GM12878 (cell line): ENCODE measurements around the gene CCDC85A. TPM values are rescaled to one million over a fixed set of nuclear protein-coding genes. Genes with fewer than 3 reads are reported as not detected.

Experiments
- ATAC-seq: fragments of 200-7000 bp; cut with Tn5 transposase; 3 replicates; pipeline ENCODE4 v1.9.1; 2020; ENCODE audit warnings: mild to moderate bottlenecking, moderate library complexity
- BruUV-seq: library from RNA; stranded (reverse); fragments of 400-500 nt; replicated peaks from 2 replicates; lab custom pipeline; 2021; lab: Mats Ljungman, UMichigan
- CTCF ChIA-PET: fragments of 300-600 bp; sonication (Branson Sonifier 250); formaldehyde crosslinking; extraction: SDS; loops from one replicate; lab custom pipeline; 2021; ENCODE audit warnings: inconsistent platforms; lab: Yijun Ruan, JAX
- POLR2A ChIA-PET: fragments of 350-600 bp; formaldehyde crosslinking; extraction: SDS; loops from one replicate; lab custom pipeline; 2021; ENCODE audit warnings: inconsistent platforms; lab: Charles Lee
- RAD21 ChIA-PET: fragments of 300-600 bp; sonication (Branson Sonifier 250); formaldehyde crosslinking; loops from one replicate; lab custom pipeline; 2023; ENCODE audit warnings: antibody characterized with exemption; ENCODE audit not compliant: unreplicated experiment; lab: Charles Lee
- SMC1A ChIA-PET: fragments of 300-600 bp; sonication (Branson Sonifier 250); formaldehyde crosslinking; loops from one replicate; lab custom pipeline; 2023; ENCODE audit not compliant: unreplicated experiment, uncharacterized antibody; lab: Charles Lee
- DNase-seq: peaks from one replicate; pipeline ENCODE4 v3.0.0-alpha.2; 2011; ENCODE audit warnings: low read depth, low spot score
- FAIRE-seq: peaks from 3 replicates; lab custom pipeline; 2011; peaks lifted over from hg19 to GRCh38; lab: Jason Lieb, UNC
- H2AFZ ChIP-seq: 2 replicates; pipeline ENCODE4 v1.6.0; 2011; ENCODE audit warnings: low read depth, low read length, control low read depth; ENCODE audit not compliant: control insufficient read depth
- H3K27ac ChIP-seq: 2 replicates; pipeline ENCODE4 v1.5.1; 2011; ENCODE audit warnings: control low read depth; ENCODE audit not compliant: control insufficient read depth, insufficient read depth
- H3K27me3 ChIP-seq, 2 experiments: replicated peaks in 1 of 2; 2 replicates each; pipeline versions ENCODE4 v1.6.0 to v1.6.1; 2011; ENCODE audit warnings: low read length in 1 of 2; ENCODE audit not compliant: control insufficient read depth in 2 of 2, insufficient read depth in 2 of 2
- H3K36me3 ChIP-seq, 2 experiments: 2 replicates each; pipeline ENCODE4 v1.5.1; 2011; ENCODE audit warnings: low read length in 1 of 2; ENCODE audit not compliant: control insufficient read depth in 2 of 2, insufficient read depth in 2 of 2
- H3K4me1 ChIP-seq: 2 replicates; pipeline ENCODE4 v1.6.1; 2011; ENCODE audit warnings: mild to moderate bottlenecking, low read length, moderate library complexity, mixed read lengths; ENCODE audit not compliant: control insufficient read depth, insufficient read depth
- H3K4me2 ChIP-seq: 2 replicates; pipeline ENCODE4 v1.6.0; 2011; ENCODE audit warnings: control low read depth; ENCODE audit not compliant: control insufficient read depth, insufficient read depth
- H3K4me3 ChIP-seq: fragments of 200-600 bp; sonication (generic); 2 replicates; pipeline ENCODE4 v1.5.1; 2016
- H3K79me2 ChIP-seq: 2 replicates; pipeline ENCODE4 v1.6.0; 2011; ENCODE audit warnings: low read length; ENCODE audit not compliant: control insufficient read depth, insufficient read depth
- H3K9ac ChIP-seq: 2 replicates; pipeline ENCODE4 v1.8.0; 2011; ENCODE audit warnings: low read length, control low read depth, mixed read lengths; ENCODE audit not compliant: control insufficient read depth, insufficient read depth
- H3K9me3 ChIP-seq: replicated peaks from 3 replicates; pipeline ENCODE4 v1.5.1; 2011; ENCODE audit warnings: mild to moderate bottlenecking, low read length; ENCODE audit not compliant: control insufficient read depth, insufficient read depth
- H4K20me1 ChIP-seq: 2 replicates; pipeline ENCODE4 v1.6.0; 2011; ENCODE audit not compliant: control insufficient read depth, insufficient read depth
- BMI1 ChIP-seq: fragments of 450-650 bp; IDR thresholded peaks from 2 replicates; pipeline ENCODE4 v1.6.1; 2016; ENCODE audit warnings: mild to moderate bottlenecking, moderate library complexity, borderline replicate concordance
- CREB1 ChIP-seq: IDR thresholded peaks from 2 replicates; pipeline ENCODE4 v1.6.1; 2012; ENCODE audit warnings: low read depth, mild to moderate bottlenecking, inconsistent platforms
- E2F4 ChIP-seq: IDR thresholded peaks from 2 replicates; pipeline ENCODE4 v1.6.1; 2012; ENCODE audit warnings: low read depth, low read length, improper control_type of control experiment
- E4F1 ChIP-seq: fragments of 450-650 bp; IDR thresholded peaks from 2 replicates; pipeline ENCODE4 v1.6.1; 2018; ENCODE audit warnings: borderline replicate concordance, mild to moderate bottlenecking; ENCODE audit not compliant: partially characterized antibody
- EZH2 ChIP-seq: IDR thresholded peaks from 2 replicates; pipeline ENCODE4 v1.6.1; 2012; ENCODE audit warnings: low read depth, mild to moderate bottlenecking, control low read depth, inconsistent platforms, low read length, borderline replicate concordance; ENCODE audit not compliant: control insufficient read depth
- FOS ChIP-seq: IDR thresholded peaks from 3 replicates; pipeline ENCODE4 v1.6.1; 2011; ENCODE audit warnings: borderline replicate concordance; ENCODE audit not compliant: insufficient read length; ENCODE audit errors: extremely low read depth
- MEF2B ChIP-seq: fragments of 450-650 bp; IDR thresholded peaks from 2 replicates; pipeline ENCODE4 v1.6.1; 2018; ENCODE audit warnings: mild to moderate bottlenecking, moderate library complexity; ENCODE audit not compliant: partially characterized antibody, poor library complexity, severe bottlenecking
- MYB ChIP-seq: fragments of 150-350 bp; IDR thresholded peaks from 2 replicates; pipeline ENCODE4 v1.6.1; 2014; ENCODE audit warnings: mild to moderate bottlenecking, low read depth, low read length, borderline replicate concordance
- NFYA ChIP-seq: IDR thresholded peaks from 2 replicates; pipeline ENCODE4 v1.6.1; 2011; ENCODE audit warnings: low read depth, mild to moderate bottlenecking, low read length, improper control_type of control experiment, borderline replicate concordance
- NRF1 ChIP-seq: conservative IDR thresholded peaks from 2 replicates; pipeline ENCODE4 v1.6.1; 2011; ENCODE audit warnings: mild to moderate bottlenecking, low read depth, low read length, improper control_type of control experiment
- PKNOX1 ChIP-seq: fragments of 450-650 bp; IDR thresholded peaks from 2 replicates; pipeline ENCODE4 v1.6.1; 2016; ENCODE audit warnings: mild to moderate bottlenecking
- PML ChIP-seq: IDR thresholded peaks from 2 replicates; pipeline ENCODE4 v1.6.1; 2012; ENCODE audit warnings: low read length, inconsistent platforms
- RAD21 ChIP-seq: IDR thresholded peaks from 2 replicates; pipeline ENCODE4 v1.6.1; 2011; ENCODE audit warnings: mild to moderate bottlenecking, low read depth, low read length, moderate library complexity; ENCODE audit not compliant: insufficient read depth
- SMC3 ChIP-seq: IDR thresholded peaks from 2 replicates; pipeline ENCODE4 v1.6.1; 2011; ENCODE audit warnings: low read length, improper control_type of control experiment, borderline replicate concordance
- SRF ChIP-seq, 2 experiments: IDR thresholded peaks; 2 replicates each; pipeline ENCODE4 v1.6.1; 2011; ENCODE audit warnings: low read depth in 2 of 2, low read length in 2 of 2, mild to moderate bottlenecking in 1 of 2, moderate library complexity in 1 of 2
- TCF12 ChIP-seq: IDR thresholded peaks from 2 replicates; pipeline ENCODE4 v1.6.1; 2011; ENCODE audit warnings: low read depth, mild to moderate bottlenecking, low read length
- ZNF217 ChIP-seq: fragments of 450-650 bp; IDR thresholded peaks from 2 replicates; pipeline ENCODE4 v1.6.1; 2017; ENCODE audit warnings: antibody characterized with exemption, mild to moderate bottlenecking
- in situ Hi-C: fragments of 300-500 bp; cut with MboI; formaldehyde crosslinking; loops from 9 replicates; pipeline ENCODE4 v1.14.3; 2018; ENCODE audit warnings: mixed read lengths
- intact Hi-C: fragments of 100-400 bp; cut with micrococcal nuclease; formaldehyde crosslinking; loops from one replicate; pipeline ENCODE4 v1.14.2; 2022; ENCODE audit not compliant: unreplicated experiment
- polyA plus RNA-seq, 11 experiments: library from polyadenylated mRNA; depleted of rRNA in 4 of 11; unstranded in 6 of 11; stranded (reverse) in 5 of 11; fragments of >200 nt; fragmentation: Nextera tagmentation in 4 of 11; fragmentation: Illumina TruSeq in 1 of 11; extraction: Ambion mirVana in 4 of 11; extraction: Trizol in 1 of 11; gene quantifications; 1 replicate in 1 of 11; 2 replicates in 10 of 11; pipeline versions ENCODE4 v1.2.1 to v1.2.3, GENCODE V29; 2011 to 2016; ENCODE audit warnings: inconsistent platforms in 2 of 11, missing spikeins in 2 of 11, low read depth in 1 of 11
- total RNA-seq, 4 experiments: library from RNA; depleted of rRNA in 3 of 4; stranded (reverse); fragments of >200 nt in 3 of 4; fragmentation: Illumina TruSeq in 1 of 4; extraction: Trizol in 1 of 4; gene quantifications; 2 replicates each; pipeline versions ENCODE4 v1.2.1 to v1.2.3, GENCODE V29; 2013 to 2021
- TF ChIP-seq, protein P1 (sequence below): IDR thresholded peaks from 2 replicates; pipeline ENCODE4 v1.6.1; 2011; ENCODE audit warnings: low read depth, mild to moderate bottlenecking, low read length, moderate library complexity, borderline replicate concordance; ENCODE audit errors: extremely low read depth

Gene CCDC85A
- total and polyA plus RNA-seq, 10 of the 15 experiments (the other 5 are each of a cell fraction or from before 2014, with no cell fraction given), result 0.02 to 0.57 (median 0.04) TPM; not detected in 7

GRCh38 chr2:56191617-56192016 lies 7.8 kb downstream of the CCDC85A start:
- POLR2A ChIA-PET, result no interaction called here
- in situ Hi-C loops, result no loop called here
- no peaks in the 10 kb centered on the region for H3K9me3 ChIP-seq
- H3K9ac ChIP-seq, result no peak overlapping the region
- H3K4me1 ChIP-seq, result no peaks in the 10 kb centered on the region
- no peaks in the 10 kb centered on the region for H3K36me3 ChIP-seq
- H4K20me1 ChIP-seq, result no peaks in the 10 kb centered on the region
- intact Hi-C loops, result no loop called here
- H2AFZ ChIP-seq, result no peak overlapping the region
- BruUV-seq, result no TSS peak
- DNase-seq, result no peak
- SMC1A ChIA-PET, result interaction anchor here (0.9 to 1.7 kb wide), 2 partner anchors 11 to 353 kb away, joined by 3 to 6 read pairs; no protein-coding TSS in a partner anchor
- ATAC-seq, result peak; percentile 86
- H3K27me3 ChIP-seq, result no peaks in the 10 kb centered on the region; a peak in 3 of 4 replicates
- H3K27ac ChIP-seq, result no peak overlapping the region
- RAD21 ChIA-PET, result no interaction called here
- CTCF ChIA-PET, result interaction anchor here (1.2 to 1.6 kb wide), 3 partner anchors 8 to 1326 kb away, joined by 3 to 6 read pairs (median 3); no protein-coding TSS in a partner anchor
- H3K4me3 ChIP-seq, result no peak overlapping the region
- FAIRE-seq, result no peak
- H3K79me2 ChIP-seq, result no peaks in the 10 kb centered on the region
- no peak overlapping the region for H3K4me2 ChIP-seq
- TF ChIP-seq FOS (no peak), EZH2 (no peak), E2F4 (no peak), PKNOX1 (no peak), TCF12 (no peak), PML (no peak), MYB (no peak), ZNF217 (no peak), BMI1 (no peak), E4F1 (no peak), MEF2B (no peak), CREB1 (no peak), RAD21 (peak; percentile 47), NRF1 (no peak), SRF (IDR thresholded peaks at IDR 0.05; ENCODE audit: low read depth in 2 of 2, low read length in 2 of 2) (no peak), SMC3 (peak; percentile 57; the same call in 1 of the 2 replicates), NFYA (no peak)
- TF ChIP-seq, protein P1, sequence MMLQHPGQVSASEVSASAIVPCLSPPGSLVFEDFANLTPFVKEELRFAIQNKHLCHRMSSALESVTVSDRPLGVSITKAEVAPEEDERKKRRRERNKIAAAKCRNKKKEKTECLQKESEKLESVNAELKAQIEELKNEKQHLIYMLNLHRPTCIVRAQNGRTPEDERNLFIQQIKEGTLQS, result no peak
